ENCODE data around the gene CENPV.

- TF ChIP-seq POLR2AphosphoS5 (IDR thresholded peaks at IDR 0.05; ENCODE audit: borderline replicate concordance, low read depth, low read length) (no peak), EZH2 (IDR thresholded peaks at IDR 0.05) (no peak)
These were observed 39.1 kb downstream of the CENPV start for GRCh38 chr17:16314189-16314588.
